Endothelial cell of umbilical vein (primary cell): Measurements from ENCODE around the gene SELENOH.
A peak's percentile ranks its signal among the peaks of the same experiment; 100 is the strongest.

Experiments used
- GATA2 ChIP-seq: IDR thresholded peaks from 2 replicates; pipeline ENCODE4 v1.7.0; 2011; ENCODE audit warnings: low read depth, mild to moderate bottlenecking, moderate library complexity, mixed read lengths, low read length; ENCODE audit not compliant: insufficient read length, insufficient read depth
- JUN ChIP-seq: IDR thresholded peaks from 2 replicates; pipeline ENCODE4 v1.6.1; 2011; ENCODE audit warnings: borderline replicate concordance, low read depth; ENCODE audit not compliant: insufficient read length, insufficient read depth
- POLR2A ChIP-seq: IDR thresholded peaks from 2 replicates; pipeline ENCODE4 v1.6.1; 2012; ENCODE audit warnings: low read depth, mild to moderate bottlenecking, control low read depth, low read length
- POLR2AphosphoS5 ChIP-seq: IDR thresholded peaks from 2 replicates; pipeline ENCODE4 v1.6.1; 2012; ENCODE audit warnings: low read depth, mild to moderate bottlenecking, control low read depth, low read length, moderate library complexity; ENCODE audit not compliant: insufficient read depth
- TF ChIP-seq, protein P1 (sequence below), 2 donors: IDR thresholded peaks; 1 replicate in 1 of 2; 2 replicates in 1 of 2; pipeline ENCODE4 v1.5.1; 2011; ENCODE audit warnings: low read length in 2 of 2, mild to moderate bottlenecking in 2 of 2, moderate library complexity in 2 of 2, control low read depth in 1 of 2, inconsistent platforms in 1 of 2, low read depth in 1 of 2; ENCODE audit not compliant: insufficient read depth in 1 of 2; ENCODE audit errors: extremely low read depth in 1 of 2
- TF ChIP-seq, protein P2 (sequence below): IDR thresholded peaks from 2 replicates; pipeline ENCODE4 v1.6.1; 2011; ENCODE audit not compliant: insufficient read depth, insufficient read length

DNA sequence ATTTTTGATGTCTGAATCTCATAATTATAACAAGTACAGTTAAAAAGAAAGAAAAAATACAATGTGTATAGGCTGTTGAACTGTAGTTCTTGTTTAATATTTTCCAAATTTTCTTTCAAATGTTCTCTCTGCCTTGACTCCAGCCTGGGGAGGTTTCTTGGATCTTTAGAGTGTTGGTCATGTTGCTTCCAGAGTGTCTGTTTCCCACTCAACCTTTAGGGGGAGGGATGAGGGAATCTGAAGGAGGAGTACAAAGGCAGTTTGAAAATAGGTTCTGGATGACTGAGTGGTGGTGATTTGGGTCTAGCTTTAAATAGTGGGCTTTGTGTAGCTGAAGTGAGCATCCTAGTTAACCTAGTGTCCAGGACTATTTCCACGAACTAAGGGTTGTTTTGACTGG, 22.3 kb downstream of the SELENOH start:
- TF ChIP-seq, protein P1, sequence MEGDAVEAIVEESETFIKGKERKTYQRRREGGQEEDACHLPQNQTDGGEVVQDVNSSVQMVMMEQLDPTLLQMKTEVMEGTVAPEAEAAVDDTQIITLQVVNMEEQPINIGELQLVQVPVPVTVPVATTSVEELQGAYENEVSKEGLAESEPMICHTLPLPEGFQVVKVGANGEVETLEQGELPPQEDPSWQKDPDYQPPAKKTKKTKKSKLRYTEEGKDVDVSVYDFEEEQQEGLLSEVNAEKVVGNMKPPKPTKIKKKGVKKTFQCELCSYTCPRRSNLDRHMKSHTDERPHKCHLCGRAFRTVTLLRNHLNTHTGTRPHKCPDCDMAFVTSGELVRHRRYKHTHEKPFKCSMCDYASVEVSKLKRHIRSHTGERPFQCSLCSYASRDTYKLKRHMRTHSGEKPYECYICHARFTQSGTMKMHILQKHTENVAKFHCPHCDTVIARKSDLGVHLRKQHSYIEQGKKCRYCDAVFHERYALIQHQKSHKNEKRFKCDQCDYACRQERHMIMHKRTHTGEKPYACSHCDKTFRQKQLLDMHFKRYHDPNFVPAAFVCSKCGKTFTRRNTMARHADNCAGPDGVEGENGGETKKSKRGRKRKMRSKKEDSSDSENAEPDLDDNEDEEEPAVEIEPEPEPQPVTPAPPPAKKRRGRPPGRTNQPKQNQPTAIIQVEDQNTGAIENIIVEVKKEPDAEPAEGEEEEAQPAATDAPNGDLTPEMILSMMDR (IDR thresholded peaks at IDR 0.05; ENCODE audit: extremely low read depth in 1 of 2, insufficient read depth in 1 of 2, low read depth in 1 of 2, low read length in 2 of 2), result peak; percentile 7 to 23
- TF ChIP-seq POLR2A (no peak), POLR2AphosphoS5 (no peak), GATA2 (no peak), JUN (no peak)
- TF ChIP-seq, protein P2, sequence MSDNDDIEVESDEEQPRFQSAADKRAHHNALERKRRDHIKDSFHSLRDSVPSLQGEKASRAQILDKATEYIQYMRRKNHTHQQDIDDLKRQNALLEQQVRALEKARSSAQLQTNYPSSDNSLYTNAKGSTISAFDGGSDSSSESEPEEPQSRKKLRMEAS, result no peak
